Endothelial cell of umbilical vein (primary cell): Measurements from ENCODE around the gene CD82.

ENCODE experiments used
- CTCF ChIP-seq, 2 donors: IDR thresholded peaks; 1 replicate in 1 of 2; 2 replicates in 1 of 2; pipeline ENCODE4 v1.5.1; 2011; ENCODE audit warnings: low read length in 2 of 2, mild to moderate bottlenecking in 2 of 2, moderate library complexity in 2 of 2, control low read depth in 1 of 2, inconsistent platforms in 1 of 2, low read depth in 1 of 2; ENCODE audit not compliant: insufficient read depth in 1 of 2; ENCODE audit errors: extremely low read depth in 1 of 2
- MYC ChIP-seq: IDR thresholded peaks from one replicate; pipeline ENCODE4 v1.6.1; 2011; ENCODE audit warnings: mild to moderate bottlenecking, low read depth, low read length

- TF ChIP-seq MYC (no peak), CTCF (IDR thresholded peaks at IDR 0.05; ENCODE audit: extremely low read depth in 1 of 2, insufficient read depth in 1 of 2, low read depth in 1 of 2, low read length in 2 of 2) (no peak)
Observed at GRCh38 chr11:44620328-44620725, 54.9 kb downstream of the CD82 start.
